Erythroblast (primary cell): ENCODE results near the gene NELL1.

Source experiments
- GATA1 ChIP-seq: IDR thresholded peaks from 2 replicates; pipeline ENCODE4 v1.6.1; 2011; ENCODE audit warnings: low read depth, mild to moderate bottlenecking, control low read depth, low read length, moderate library complexity
- POLR2A ChIP-seq: IDR thresholded peaks from 2 replicates; pipeline ENCODE4 v1.6.1; 2011; ENCODE audit warnings: mild to moderate bottlenecking, low read length

- TF ChIP-seq POLR2A (no peak), GATA1 (no peak)
Observed at GRCh38 chr11:20658135-20658534, 11.3 kb upstream of the NELL1 start.
